Measurements from ENCODE around the gene RBP3.

The RBP3 gene

GRCh38 chr10:47367646-47368045 lies 19.5 kb downstream of the RBP3 start (continued):
- TF ChIP-seq ZNF16 (tag by site-specific recombination; IDR thresholded peaks at IDR 0.05; ENCODE audit: low read depth) (no peak), ZNF776 (tag by site-specific recombination; IDR thresholded peaks at IDR 0.05; ENCODE audit: borderline replicate concordance) (no peak), ZNF140 (tag by site-specific recombination; IDR thresholded peaks at IDR 0.05) (no peak)

GRCh38 chr10:47368431-47369180 lies 20.4 kb downstream of the RBP3 start:
- no peak overlapping the region for H3K4me3 ChIP-seq (ENCODE audit: low read depth, low read length)
- no peak overlapping the region for H3K27ac ChIP-seq (ENCODE audit: extremely low read depth, low read depth, low read length)
- H3K9me3 ChIP-seq (ENCODE audit: control insufficient read depth, insufficient read depth, low read depth, low read length) = no peaks in the 10 kb centered on the region
- TF ChIP-seq ZNF830 (tag by site-specific recombination; IDR thresholded peaks at IDR 0.05; ENCODE audit: low read depth) (no peak), TCF7L2 (IDR thresholded peaks at IDR 0.05; ENCODE audit: borderline replicate concordance, low read depth, low read length) (no peak), ZSCAN5A (tag by site-specific recombination; IDR thresholded peaks at IDR 0.05) (no peak), PRDM2 (tag by site-specific recombination; IDR thresholded peaks at IDR 0.05; ENCODE audit: borderline replicate concordance) (no peak), ZBTB10 (tag by site-specific recombination; IDR thresholded peaks at IDR 0.05) (no peak), MZF1 (tag by site-specific recombination; IDR thresholded peaks at IDR 0.05; ENCODE audit: borderline replicate concordance) (no peak), ZNF341 (tag by site-specific recombination; IDR thresholded peaks at IDR 0.05; ENCODE audit: low read depth) (no peak), ZBTB20 (tag by site-specific recombination; IDR thresholded peaks at IDR 0.05) (no peak), ZNF138 (tag by site-specific recombination; IDR thresholded peaks at IDR 0.05; ENCODE audit: borderline replicate concordance) (no peak), PBX3 (CRISPR knock-in tag; IDR thresholded peaks at IDR 0.05) (no peak), ZNF37A (tag by site-specific recombination; IDR thresholded peaks at IDR 0.05) (no peak), TRIM28 (IDR thresholded peaks at IDR 0.05; ENCODE audit: borderline replicate concordance, low read length) (no peak), ZNF426 (tag by site-specific recombination; IDR thresholded peaks at IDR 0.05) (no peak)
- POLR2A ChIA-PET = interaction anchor here (1.5 kb wide), 1 partner anchor 16 kb away, joined by 4 read pairs; the partner anchor contains the start of gene ZNF488
- CTCF ChIA-PET = interaction anchor here (1.1 kb wide), 1 partner anchor 28 kb away, joined by 4 read pairs; no protein-coding TSS in a partner anchor
- H3K4me1 ChIP-seq (ENCODE audit: control insufficient read depth, insufficient read depth, low read length) = no peaks in the 10 kb centered on the region
- H3K36me3 ChIP-seq (ENCODE audit: control insufficient read depth in 2 of 2, insufficient read depth in 1 of 2, low read length in 2 of 2) = no peaks in the 10 kb centered on the region

Data from HEK293 (cell line).